HG02970 (cell line): Measurements from ENCODE around the gene TTC34.
"Not testable (repeated sequence)": the region's sequence is repeated elsewhere in the genome, so short reads cannot be mapped to it uniquely, and the experiment has no call there.

ENCODE experiments used
- ATAC-seq: cut with Tn5 transposase; IDR thresholded peaks from one replicate; pipeline ENCODE4 v1.9.1; 2021; ENCODE audit warnings: mild to moderate bottlenecking, moderate library complexity, moderate number of reproducible peaks; ENCODE audit not compliant: unreplicated experiment, low FRiP score

TTC34 gene

DNA sequence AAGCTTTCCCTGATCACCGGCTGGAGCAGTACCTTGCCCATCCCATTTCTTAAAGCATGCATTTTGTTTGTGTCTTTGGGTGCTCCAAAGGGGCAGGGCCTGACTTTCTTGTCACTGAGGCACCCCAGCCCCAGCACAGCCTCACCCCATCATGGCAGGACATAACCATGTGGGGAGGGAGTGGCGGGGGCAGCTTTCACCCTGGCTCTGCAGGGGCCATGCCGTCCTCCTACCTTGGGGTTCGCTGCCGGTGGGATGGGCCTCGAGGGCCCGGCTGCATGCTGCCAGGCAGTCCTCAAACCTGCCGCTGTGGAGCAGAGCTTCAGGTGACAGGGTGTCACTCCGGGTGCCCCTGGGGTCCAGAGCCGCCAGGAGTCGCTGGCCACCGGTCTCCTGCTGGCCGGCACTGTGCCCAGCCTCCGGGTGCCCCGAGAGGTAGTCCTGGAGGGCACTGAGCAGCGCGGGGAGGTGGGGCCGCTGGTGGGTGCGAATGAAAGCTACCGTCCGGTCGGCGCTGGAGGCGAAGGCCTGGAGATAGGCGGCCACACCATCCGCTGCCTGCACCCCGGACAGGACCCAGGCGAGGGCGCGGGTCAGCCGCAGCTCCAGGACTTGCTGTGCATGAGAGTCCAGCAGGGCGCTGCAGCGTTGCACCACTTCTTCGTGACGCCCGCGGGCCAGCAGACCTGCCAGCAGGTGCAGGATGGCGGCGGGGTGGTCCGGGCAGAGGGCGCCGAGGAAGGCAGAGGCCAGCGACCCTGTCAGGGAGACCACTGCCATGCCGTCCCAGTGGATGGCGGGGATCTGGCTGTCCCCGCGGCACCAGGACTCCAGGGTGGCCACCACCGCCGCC, 1.5 kb downstream of the TTC34 start:
- no peak for ATAC-seq

DNA sequence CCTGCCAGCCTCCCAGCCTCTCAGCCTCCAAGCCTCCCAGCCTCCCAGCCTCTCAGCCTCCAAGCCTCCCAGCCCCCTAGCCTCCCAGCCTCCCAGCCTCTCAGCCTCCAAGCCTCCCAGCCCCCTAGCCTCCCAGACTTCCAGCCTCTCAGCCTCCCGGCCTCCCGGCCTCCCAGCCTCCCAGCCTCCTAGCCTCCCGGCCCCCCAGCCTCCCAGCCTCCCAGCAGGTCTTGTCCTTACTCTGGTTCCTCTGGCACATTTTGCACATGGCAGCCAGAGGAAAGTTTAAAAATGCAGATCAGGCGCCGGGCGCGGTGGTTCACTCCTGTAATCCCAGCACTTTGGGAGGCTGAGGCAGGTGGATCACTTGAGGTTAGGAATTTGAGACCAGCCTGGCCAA, 2.5 kb downstream of the TTC34 start:
- not testable (repeated sequence) for ATAC-seq

DNA sequence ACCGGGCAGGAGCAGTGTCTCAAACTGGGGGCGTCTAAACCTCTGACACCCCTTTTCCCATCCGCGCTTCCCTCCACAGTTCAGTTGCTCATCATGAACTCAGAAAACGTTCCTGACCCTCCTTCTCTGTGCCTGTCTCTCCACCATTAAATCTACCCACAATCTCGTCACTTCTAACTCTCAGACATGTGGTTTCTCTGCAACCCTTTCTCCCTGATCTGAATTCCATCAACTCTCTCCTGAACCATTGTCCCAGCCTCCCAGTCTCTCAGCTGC, 3.8 kb downstream of the TTC34 start:
- no peak for ATAC-seq

DNA sequence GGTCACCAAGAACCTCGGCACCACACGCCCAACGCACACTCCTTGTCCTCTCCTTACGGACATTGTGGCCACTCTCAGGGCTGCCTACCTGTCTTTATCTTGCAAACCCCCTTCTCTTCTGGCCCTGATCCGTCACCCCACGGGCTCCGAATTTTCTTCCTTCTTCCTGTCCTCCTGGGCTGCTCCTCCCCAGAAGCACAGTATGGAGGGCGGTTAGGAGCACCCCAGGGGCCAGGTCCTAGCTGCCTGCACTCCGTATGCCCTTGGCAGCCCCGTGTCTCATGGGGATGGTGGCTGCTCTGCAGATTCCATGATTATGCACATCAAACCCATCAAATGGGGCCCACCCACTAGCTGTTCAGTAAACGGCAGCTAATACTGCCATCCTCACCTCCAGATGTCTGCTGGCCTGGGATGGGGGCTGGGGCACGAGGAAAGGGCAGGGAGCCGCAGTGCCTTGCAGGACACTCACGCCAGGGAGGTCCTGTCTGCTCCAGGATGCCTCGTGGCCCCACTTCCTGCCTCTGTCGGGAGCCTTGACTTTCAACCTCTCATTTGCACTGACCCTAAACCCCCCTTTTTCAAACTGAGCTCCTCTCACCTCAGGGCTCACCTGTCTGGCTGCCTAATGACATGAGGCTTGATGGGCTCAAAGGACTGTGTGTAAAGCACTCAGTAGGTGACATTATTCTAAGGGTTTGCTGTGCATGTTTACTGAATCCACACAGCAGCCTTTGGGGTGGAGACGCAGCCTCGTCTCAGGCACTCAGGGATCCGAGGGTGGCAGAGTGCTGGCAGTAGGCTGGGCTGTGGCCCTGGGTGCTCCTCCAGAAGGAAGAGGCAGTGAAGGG, 4.4 kb downstream of the TTC34 start:
- ATAC-seq: no peak

DNA sequence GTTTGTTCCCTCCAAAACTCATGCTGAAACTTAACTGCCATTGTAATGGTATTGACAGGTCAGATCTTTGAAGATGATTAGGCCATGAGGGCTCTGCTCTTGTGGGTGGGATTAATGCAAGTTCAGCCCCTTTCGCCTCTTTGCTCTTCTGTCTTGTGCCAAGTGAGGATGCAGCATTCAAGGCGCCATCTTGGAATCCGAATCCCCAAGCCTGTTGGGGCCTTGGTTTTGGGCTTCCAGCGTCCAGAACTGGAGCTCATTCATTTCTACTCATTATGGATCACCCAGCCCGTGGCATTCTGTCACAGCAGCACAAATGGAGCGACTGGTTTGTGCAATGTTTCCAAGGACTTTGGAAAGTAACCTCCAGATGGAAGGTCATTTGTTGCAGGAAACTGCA, 5.6 kb downstream of the TTC34 start:
- no peak for ATAC-seq

DNA sequence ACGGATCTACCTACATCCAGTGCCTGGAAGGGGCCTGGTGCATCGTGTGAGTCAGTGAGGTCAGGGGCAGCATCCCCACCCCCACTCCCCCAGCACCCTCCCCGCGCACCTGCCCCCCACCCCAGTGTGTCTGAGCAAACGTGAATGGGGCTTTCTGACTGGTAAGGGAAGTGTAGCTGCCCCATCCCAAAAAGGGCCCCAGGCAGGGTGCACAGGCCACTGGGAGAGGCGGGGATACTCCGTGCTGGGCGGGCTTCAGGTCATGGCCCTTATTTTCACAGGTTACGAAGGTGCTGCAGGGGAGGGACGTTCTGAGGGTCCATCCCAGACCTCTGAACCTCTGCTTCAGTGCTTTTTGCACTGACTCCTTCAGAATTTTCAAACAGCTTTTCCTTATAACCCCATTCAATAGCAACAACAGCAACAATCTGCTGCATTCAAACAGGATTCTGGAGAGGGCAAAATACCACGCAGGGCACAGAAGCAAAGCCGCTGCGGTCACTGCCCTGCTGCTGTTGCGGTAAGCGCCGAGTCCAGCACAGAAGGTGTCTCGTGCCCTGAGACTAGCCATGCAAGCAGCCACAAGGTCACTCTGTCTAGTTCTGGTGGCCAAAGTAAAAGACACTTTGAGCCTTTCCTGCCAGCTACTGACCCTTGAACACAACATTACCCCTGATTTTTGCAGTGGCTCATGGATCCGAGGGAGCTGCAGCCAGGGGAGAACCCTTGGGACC, 10.3 kb downstream of the TTC34 start:
- ATAC-seq: no peak

DNA sequence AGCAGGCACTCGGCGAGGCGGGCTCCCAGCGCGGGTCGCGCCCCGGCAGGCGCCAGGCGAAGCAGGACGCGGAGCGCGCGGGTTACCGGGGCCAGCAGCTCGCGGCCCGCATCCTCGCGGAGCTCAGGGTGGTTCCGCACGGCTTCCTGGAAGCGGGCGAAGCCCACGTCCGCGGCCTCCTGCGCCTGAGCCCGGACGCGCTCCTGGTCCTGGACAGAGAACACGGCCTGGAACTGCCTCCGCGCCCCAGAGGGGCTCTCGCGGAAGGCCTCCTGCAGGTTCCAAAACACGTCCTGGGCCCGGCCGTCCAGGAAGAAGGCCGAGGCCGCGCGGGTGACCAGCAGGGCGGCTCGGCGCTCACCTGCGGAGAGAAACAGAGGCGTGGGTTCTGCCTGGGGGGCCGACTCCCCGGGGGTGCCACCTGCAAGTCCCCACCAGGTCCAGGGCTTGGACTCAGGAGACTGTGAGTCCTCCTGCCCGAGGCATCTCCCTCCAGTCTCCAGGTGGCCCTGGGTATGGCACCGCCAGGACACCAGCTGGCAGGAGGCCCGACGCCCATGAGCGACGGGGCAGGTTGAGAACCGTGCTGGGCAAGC, 11.4 kb downstream of the TTC34 start:
- no peak for ATAC-seq

DNA sequence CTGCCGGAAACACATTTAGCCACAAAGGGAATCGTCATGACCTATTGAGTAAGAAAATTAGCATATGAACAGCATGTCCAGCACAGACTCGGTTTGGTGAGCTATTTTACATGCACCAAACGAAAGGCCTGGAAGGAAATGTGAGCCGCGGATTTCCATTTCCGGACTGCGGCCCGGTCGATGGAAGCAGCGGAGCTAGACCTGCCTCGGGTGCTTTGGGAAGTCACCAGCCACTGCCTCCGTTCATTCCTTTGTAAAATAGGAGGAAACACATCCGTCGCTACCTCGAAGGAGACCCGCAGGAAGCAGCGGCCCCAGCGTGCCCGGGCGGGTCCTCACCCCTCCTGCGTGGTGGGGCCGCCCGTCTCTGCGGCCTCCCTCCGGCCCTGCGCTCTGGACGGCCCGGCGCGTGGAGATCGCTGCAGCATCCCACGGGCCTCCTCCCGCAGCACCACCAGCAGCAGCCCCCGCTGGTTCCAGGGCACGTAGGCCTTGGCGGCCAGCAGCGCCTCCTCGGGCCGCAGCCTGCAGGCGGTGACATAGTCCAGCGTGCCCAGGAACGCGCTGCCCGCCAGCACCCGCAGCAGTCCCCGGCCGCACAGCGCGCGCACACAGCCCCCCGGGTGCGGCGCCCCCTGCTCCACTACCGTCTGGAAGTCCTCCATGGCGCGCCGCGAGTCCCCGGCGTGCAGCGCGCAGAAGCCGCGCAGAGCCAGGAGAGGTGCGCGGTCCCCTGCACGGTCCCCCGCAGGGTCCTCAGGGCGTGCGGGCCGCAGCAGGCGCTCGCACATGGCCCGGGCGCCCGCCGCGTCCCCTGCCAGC, 12.1 kb downstream of the TTC34 start:
- no peak for ATAC-seq

DNA sequence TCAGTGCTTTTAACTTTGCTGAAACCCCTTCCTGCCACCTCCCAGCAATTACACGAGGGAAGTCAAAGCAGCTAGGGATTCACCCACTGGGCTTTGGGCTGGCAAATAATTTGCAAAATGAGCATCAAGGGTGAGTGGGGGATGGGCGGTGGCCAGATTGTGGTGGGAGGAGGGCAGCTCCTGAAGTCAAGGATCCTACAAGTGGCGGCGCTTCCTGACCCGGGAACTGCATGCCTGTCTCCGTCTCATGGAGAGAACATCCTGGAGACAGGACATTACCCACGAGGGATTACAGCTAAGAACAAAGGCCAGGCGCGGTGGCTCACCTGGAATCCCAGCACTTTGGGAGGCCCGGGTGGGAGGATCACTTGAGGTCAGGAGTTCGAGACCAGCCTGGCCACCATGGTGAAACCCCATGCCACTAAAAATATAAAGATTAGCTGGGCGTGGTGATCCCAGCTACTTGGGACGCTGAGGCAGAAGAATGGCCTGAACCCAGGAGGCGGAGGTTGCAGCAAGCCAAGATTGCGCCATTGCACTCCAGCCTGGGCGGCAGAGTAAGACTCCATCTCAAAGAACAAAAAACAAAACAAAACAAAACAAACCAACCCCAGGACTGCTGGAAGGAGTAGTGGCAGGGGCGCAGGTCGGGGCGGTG, 12.9 kb downstream of the TTC34 start:
- no peak for ATAC-seq

DNA sequence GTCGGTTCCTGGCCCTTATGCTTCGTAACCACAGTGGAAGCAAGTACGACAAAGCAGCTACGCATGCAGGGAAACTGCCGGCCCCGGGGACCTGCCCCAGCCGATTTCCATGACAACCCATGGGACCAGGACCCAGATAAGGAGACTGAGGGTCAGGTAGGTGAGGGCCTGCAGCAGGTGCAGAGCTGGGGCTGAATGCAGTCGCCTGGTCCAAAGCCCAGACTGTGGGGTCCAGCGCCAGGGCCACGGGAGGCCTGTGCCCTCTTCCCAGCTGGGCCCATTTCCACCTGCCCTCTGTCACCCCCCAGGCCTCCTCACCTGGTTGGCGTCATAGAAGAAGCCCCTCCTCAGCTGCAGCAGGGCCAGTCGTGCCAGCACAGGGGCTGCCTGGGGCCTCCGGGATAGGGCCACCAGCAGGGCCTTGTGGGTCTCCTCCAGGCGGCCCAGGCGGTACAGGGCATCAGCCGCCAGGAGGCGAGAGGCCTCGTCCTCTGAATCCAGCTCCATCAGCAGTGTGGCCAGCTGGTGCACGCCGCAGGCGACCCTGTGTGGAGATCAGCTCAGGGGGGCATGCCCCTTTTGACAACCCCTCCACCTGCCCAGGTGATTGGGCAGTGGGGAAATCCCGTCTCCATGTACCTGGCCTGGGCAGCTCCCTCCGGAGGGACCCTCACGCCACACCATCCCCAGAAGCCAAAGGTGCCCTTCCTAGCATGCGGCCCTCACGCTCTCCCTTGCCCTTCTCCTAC, 14.2 kb downstream of the TTC34 start:
- ATAC-seq: no peak

DNA sequence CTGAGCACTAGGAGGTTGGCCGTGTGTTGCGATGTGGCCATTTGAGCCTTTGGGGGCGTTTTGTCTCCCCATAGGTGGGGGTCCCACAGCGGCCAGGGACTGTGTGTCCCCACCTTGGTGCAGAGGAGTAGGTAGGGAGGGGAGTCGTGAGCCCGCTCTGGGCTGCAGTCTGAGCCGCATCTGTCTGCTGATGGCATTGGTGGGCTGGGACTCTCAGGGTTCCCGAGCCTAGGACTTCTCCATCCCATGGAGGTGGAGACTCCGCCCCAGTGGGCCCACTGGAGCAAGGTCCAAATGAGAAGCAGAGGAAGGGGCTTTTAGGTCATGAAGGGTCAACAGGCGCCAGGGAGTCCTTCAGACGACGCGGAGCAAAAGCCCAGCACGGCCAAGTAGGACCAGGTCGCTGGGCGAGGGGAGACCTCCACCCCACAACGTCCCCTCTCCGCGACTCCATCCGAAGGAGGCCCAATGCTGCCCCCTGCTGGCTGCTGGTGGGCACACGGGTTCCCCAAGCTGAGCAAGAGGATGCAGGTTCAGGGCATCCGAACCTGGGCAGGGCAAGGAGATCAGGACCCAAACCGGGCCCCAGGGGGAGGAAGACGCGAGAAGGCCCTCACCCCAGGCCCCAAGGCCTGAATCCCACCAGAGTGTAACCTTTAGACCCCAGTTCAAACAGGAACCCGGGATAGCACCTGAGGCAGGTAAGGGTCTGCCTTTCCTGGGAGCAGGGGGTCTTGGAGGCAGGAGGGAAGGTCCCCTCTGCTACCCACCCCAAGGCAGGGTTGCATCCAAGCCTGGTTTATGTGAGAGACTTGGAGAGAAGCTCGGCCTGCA, 14.9 kb downstream of the TTC34 start:
- no peak for ATAC-seq

DNA sequence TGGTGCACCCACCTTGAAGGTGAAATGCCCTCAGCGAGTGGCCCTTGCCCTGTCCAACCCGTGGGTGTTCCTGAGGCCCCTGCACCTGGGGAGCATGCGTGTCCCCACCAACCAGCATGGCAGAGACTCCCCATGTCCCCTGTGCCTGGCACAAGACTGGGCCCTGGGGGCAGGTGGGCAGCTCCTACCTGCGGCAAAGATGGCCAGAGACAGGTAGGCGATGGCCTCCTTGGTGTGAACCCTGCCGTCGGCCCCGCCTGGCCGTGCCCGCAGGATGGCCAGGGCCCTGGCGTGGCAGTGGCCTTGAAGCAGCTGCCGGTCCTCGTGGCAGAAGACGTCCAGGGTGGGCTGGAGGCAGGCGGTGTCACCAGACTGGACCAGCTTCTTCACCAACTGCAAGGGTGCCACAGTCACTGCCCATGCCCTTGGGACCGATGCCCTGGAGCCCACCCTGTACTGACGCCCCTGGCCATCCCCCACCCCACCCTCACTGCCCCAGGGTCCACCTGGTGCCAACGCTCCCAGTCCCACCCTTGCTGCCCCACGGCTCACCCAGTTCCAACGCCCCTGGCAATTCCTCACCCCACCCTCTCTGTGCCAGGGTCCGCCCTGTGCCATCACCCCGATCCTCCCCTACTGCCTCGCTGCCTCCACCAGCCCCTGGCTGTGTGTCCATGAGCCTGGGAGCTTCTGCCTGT, 15.7 kb downstream of the TTC34 start:
- ATAC-seq: no peak

DNA sequence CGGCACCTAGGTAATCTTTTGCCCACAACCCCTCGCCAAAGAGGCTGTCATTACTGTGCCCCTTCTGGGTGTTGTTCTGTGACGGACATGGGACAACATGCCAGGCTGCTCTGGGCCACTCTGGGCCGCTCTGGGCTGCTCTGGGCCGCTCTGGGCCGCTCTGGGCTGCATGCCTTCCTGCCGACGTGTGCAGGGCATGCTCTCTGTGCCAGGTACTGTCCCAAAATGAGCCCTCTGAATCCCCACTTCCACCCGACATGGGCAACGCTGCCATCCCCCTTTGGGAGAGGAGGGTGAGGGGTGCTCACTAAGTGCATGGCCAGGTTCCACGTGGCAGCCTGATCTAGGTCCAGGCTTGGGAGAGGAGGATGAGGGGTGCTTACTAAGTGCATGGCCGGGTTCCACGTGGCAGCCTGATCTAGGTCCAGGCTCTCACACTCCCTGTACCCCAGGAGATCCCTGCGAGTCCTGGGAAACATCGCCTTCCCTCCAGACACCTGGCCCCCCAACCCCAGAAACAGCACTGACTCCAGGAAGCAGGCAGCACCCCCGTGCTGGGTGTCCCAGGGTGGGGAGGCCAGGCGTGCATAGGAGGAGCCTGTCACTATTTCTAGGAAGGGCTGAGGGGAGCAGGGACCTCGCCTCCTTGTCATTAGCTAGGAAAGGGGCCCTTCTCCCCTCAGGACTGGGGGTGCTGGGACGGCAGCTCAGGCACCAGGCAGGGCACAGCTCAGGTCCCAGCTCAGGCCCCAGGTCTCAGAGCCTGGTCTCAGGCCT, 16.5 kb downstream of the TTC34 start:
- ATAC-seq: no peak

DNA sequence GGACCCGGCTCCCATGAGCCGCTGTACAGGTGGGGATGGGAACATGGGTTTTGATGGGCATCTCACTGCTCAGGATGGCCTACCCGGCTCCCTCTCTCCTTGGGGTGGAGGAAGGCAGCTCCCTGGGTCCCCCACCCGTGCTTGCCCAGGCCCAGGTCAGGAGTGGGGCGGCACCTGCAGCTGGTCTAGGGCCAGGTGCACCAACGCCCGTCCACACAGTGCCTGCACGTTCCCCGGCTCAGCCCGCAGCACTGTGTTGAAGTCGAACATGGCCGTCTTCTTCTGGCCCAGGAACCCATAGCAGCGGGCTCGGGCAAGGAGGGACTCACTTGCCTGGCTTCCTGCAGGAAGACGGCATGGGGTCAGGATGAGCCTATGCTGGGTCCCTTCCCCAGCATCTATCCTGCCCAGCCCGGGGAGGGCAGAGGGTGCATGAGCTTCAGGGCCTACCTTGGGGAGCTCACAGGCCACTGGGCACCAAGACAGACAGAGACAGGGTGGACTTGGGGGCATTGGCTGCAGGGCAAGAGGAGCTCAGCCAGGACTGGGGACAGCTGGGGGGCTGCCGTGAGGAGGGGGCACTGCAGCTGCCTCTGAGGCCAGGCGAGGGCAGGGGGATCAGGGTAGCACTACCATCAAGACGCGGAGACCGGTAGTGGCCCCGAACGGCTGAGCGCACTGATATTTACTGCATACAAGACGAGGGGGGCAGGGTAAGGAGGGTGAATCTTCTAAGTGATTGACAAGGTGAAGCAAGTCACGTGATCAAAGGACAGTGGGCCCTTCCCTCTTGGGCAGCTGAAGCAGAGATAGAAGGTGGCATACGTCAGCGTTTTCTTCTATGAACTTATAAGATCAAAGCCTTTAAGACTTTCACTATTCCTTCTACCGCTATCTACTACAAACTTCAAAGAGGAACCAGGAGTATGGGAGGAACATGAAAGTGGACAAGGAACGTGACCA, 17.8 kb downstream of the TTC34 start:
- ATAC-seq: no peak

DNA sequence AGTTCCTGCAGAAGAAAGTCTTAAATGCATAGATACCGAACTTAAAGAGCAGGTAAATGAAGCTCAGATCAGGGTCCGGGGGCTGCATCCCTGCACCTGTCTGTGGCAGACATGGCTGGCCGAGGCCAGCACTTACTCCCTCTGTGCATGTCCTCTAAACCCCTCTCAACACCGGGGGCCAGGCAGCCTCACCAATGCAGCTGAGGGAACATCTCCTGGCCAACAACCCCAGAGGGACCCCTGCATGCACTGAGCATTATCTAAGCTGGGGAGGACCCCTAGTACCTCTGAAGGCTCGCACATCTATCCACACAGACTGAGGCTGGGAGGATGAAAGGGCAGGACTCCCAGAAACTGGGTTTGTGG, 18.4 kb downstream of the TTC34 start:
- ATAC-seq: no peak

DNA sequence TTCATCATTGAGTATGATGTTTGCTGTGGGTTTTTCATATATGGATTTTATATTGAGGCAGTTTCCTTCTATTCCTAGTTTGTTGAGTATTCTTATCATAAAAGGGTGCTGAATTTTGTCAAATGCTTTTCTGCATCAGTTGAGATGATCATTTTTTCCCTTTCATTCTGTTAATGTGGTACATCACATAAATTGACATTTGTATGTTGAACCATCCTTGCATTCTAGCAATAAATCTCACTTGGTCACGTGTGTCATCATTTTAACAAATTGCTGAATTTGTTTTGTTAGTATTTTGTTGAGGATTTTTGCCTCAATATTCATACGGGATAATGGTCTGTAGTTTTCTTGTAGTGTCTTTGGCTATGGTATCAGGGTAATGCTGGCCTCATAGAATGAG, 19.9 kb downstream of the TTC34 start:
- no peak for ATAC-seq
